Stimulated activated effector memory CD8-positive, alpha-beta T cell treated with anti-CD3 and anti-CD28 coated beads, Interleukin-12 subunit alpha, Interleukin-12 subunit beta, amount 100 ng/mL, for 72 hours (primary cell): ENCODE results near the gene RASGRF1.

Source experiments
- ATAC-seq: fragments of 150-1000 bp; cut with Tn5 transposase; 2 replicates; pipeline ENCODE4 v1.10.0; 2021
- DNase-seq, 2 donors: peaks; one replicate each; pipeline ENCODE4 v3.0.0; 2021 to 2022; ENCODE audit warnings: low spot score in 2 of 2
- H3K27ac Mint-ChIP-seq: one replicate; pipeline ENCODE4 v1.8.0; 2022; ENCODE audit warnings: mild to moderate bottlenecking, mixed read lengths
- H3K36me3 Mint-ChIP-seq: one replicate; pipeline ENCODE4 v1.8.0; 2022; ENCODE audit warnings: mild to moderate bottlenecking, mixed read lengths
- H3K4me1 Mint-ChIP-seq: one replicate; pipeline ENCODE4 v1.8.0; 2022; ENCODE audit warnings: mixed read lengths
- H3K4me3 Mint-ChIP-seq: one replicate; pipeline ENCODE4 v1.8.0; 2022; ENCODE audit warnings: mild to moderate bottlenecking, mixed read lengths
- H3K9me3 Mint-ChIP-seq: one replicate; pipeline ENCODE4 v1.8.0; 2022; ENCODE audit warnings: mixed read lengths

The RASGRF1 gene

GRCh38 chr15:79084308-79084968, 6.1 kb downstream of the RASGRF1 start:
- Mint-ChIP-seq H3K9me3 (no peaks in the 10 kb centered on the region), H3K27ac (no peak overlapping the region), H3K36me3 (no peaks in the 10 kb centered on the region), H3K4me3 (no peak overlapping the region), H3K4me1 (no peaks in the 10 kb centered on the region)
- no peak for DNase-seq
- no peak for ATAC-seq

- Mint-ChIP-seq H3K27ac (no peak overlapping the region), H3K4me3 (no peak overlapping the region), H3K4me1 (peaks cover 4% of the 10 kb centered on the region), H3K36me3 (no peaks in the 10 kb centered on the region), H3K9me3 (no peaks in the 10 kb centered on the region)
- no peak for ATAC-seq
- DNase-seq, result no peak
Measured at GRCh38 chr15:79083154-79083553, 7.4 kb downstream of the RASGRF1 start.

DNA sequence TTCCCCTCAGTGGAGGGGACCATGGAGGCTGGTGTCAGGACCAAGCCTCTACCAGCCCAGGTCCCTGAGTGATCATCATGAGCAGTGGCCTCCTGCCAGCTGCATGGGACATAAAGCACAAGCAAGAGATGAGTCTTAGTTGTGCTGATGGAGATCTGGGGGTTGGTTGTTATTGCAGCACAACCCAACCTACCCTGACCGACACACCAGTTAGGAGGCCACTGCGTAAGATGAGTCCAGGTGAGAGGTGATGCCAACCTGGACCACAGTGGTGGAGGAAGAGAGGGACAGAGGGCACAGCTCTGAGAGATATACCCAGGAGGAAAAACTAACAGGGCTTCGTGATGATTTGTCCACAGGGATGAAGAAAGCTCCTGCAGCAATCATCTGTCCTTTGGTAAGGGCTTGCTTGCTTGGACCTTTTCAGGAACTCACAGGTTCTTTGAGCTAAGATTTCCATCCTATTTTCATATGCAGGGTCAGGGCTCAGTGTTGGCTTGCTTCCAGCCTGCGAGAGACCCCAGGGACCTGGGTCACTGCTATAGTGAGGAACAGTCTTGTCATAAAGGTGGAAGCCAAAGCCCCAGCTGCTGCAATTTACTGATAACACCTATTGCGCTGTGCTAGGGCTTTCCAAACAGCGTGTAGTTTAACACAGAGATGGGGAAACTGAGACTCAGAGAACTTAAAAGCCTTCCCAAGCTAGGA, 8.1 kb downstream of the RASGRF1 start:
- Mint-ChIP-seq H3K9me3 (no peaks in the 10 kb centered on the region), H3K36me3 (no peaks in the 10 kb centered on the region), H3K27ac (no peak overlapping the region), H3K4me3 (no peak overlapping the region), H3K4me1 (peaks cover 4% of the 10 kb centered on the region)
- DNase-seq, result no peak
- no peak for ATAC-seq

GRCh38 chr15:79078763-79079410, 11.7 kb downstream of the RASGRF1 start:
- Mint-ChIP-seq H3K4me3 (no peak overlapping the region), H3K4me1 (peaks cover 4% of the 10 kb centered on the region), H3K9me3 (no peaks in the 10 kb centered on the region), H3K27ac (no peak overlapping the region), H3K36me3 (no peaks in the 10 kb centered on the region)
- DNase-seq (no peak), ATAC-seq (no peak)

- Mint-ChIP-seq H3K9me3 (no peaks in the 10 kb centered on the region), H3K4me1 (peaks cover 4% of the 10 kb centered on the region), H3K27ac (no peak overlapping the region), H3K36me3 (no peaks in the 10 kb centered on the region), H3K4me3 (no peak overlapping the region)
- ATAC-seq, result no peak
- DNase-seq, result no peak
Measured at GRCh38 chr15:79078003-79078402, 12.6 kb downstream of the RASGRF1 start.

DNA sequence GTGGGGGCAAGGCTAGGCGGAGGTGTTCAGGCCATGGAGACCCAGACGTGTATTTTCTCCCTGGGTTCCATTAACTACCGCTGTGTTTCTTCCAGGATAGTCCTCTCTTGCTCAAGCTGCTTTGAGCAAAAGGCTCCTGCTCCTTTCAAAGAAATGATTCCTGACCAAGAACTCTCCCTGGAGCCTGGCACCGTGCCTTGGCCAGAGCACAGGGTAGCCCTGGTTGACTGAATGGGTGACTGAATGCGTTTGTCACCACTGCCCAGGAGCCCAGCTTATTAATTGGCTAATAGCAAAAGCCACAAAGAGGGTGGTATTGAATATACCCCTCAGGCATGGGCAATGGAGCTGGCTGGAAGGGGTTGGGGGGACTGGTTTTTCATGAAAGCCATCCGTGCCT, 13.9 kb downstream of the RASGRF1 start:
- peaks cover 4% of the 10 kb centered on the region for H3K4me1 Mint-ChIP-seq
- no peaks in the 10 kb centered on the region for H3K36me3 Mint-ChIP-seq
- H3K4me3 Mint-ChIP-seq, result no peak overlapping the region
- no peak for ATAC-seq
- no peaks in the 10 kb centered on the region for H3K9me3 Mint-ChIP-seq
- no peak for DNase-seq
- no peak overlapping the region for H3K27ac Mint-ChIP-seq

GRCh38 chr15:79075256-79075655, 15.3 kb downstream of the RASGRF1 start:
- Mint-ChIP-seq H3K4me3 (no peak overlapping the region), H3K27ac (no peak overlapping the region), H3K9me3 (no peaks in the 10 kb centered on the region), H3K4me1 (peaks cover 4% of the 10 kb centered on the region), H3K36me3 (no peaks in the 10 kb centered on the region)
- DNase-seq (no peak), ATAC-seq (no peak)

DNA sequence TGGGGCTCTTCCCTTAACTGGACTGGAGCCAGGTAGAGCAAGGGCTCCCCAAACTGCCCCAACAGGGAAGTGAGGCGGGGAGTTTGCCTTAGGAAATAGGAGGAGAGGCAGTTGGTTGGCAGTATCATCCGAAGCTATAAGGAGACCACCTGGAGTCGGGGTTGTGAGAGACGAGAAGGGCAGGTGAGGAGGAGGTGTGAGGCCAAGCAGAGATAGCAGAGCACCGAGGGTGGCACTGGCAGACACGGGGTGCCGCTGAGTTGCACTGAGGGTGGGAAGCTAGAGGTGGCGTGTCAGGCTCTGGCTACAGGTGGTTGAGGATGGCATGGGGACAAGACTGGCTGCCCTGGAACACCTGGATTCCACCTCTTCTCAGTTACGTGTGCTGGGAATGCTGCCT, 17.2 kb downstream of the RASGRF1 start:
- Mint-ChIP-seq H3K36me3 (no peaks in the 10 kb centered on the region), H3K9me3 (no peaks in the 10 kb centered on the region), H3K27ac (no peak overlapping the region), H3K4me3 (no peak overlapping the region), H3K4me1 (no peaks in the 10 kb centered on the region)
- ATAC-seq (no peak), DNase-seq (no peak)

DNA sequence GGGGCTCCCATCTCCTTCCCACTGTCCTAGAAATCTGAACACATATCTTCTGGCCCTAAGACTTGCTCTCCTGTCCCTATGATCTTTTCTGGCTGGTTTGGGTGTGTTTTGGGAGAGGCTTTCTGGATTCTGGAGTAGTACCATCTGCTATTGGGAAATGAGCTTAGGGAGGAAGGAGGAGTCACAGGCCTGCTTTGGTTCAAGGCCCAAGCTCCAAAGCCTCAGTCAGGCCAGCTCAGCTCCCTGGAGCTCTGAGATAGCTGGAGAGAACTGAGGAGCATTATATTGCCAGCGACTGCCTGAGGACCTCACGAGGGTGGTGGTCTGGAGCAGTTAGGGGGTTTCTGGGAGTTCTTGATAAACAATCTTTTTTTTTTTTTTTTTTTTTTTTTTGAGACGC, 18.7 kb downstream of the RASGRF1 start:
- H3K4me3 Mint-ChIP-seq, result no peak overlapping the region
- no peaks in the 10 kb centered on the region for H3K36me3 Mint-ChIP-seq
- no peaks in the 10 kb centered on the region for H3K9me3 Mint-ChIP-seq
- no peaks in the 10 kb centered on the region for H3K4me1 Mint-ChIP-seq
- ATAC-seq (no peak), DNase-seq (no peak)
- no peak overlapping the region for H3K27ac Mint-ChIP-seq

- ATAC-seq, result no peak
- H3K4me3 Mint-ChIP-seq, result no peak overlapping the region
- H3K4me1 Mint-ChIP-seq, result no peaks in the 10 kb centered on the region
- H3K27ac Mint-ChIP-seq, result no peak overlapping the region
- no peak for DNase-seq
- no peaks in the 10 kb centered on the region for H3K36me3 Mint-ChIP-seq
- no peaks in the 10 kb centered on the region for H3K9me3 Mint-ChIP-seq
Measured at GRCh38 chr15:79068790-79069189, 21.8 kb downstream of the RASGRF1 start.

DNA sequence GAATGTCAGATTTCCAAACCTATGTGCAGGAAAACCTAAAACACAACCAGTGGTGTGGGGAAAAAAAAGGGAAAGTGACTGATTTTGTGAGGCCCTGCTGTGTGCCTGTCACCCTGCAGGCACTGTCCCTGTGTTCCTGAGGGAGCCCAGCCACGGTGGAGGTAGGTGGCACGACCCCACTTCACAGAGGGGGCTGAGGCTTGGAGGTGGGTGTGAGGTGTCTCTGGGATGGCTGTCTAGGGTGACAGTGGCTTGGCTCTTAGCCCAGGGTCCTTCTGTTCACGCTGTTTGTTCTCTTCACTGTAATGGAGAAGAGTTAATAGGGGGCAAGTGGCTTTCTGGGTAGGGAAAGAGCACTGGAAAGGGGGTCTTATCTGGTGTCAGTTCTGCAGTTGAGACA, 22.6 kb downstream of the RASGRF1 start:
- Mint-ChIP-seq H3K4me3 (no peak overlapping the region), H3K9me3 (no peaks in the 10 kb centered on the region), H3K4me1 (no peaks in the 10 kb centered on the region), H3K27ac (no peak overlapping the region), H3K36me3 (no peaks in the 10 kb centered on the region)
- ATAC-seq (no peak), DNase-seq (no peak)

DNA sequence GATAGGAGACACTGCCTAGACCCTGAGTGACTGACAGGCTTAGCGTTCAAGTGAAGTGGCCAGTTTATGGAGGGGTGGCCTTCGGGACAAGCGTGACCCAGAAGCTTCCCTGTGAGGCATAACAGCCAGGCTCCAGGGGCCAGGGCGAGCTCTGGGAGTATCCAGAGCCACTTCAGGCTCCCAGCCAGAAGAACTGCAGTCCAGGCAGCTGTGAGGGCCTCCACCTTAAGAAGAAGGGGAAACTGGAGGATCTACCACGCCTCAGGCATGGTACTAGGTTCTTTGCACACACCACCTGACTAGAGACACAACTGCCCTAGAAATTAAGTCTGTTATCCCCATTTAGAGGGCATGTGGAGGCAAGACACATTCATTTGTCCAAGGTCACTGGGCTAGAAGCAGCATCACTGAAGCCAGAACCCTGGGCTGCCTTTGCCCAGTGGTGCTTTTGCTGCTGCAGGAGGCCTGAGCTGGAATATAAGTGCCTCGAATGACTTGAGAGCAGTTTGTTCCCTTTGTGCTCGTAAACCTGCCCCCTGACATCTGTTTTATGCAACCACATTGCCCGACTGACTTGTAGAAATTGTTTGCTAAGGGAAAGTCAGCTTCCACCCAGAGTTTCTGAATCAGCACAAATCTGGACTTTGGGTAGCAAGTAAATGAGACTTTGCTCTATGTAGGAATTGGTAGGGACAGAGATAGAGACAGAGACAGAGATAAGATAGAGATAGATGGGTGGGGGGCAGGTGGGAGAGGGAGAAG, 23.3 kb downstream of the RASGRF1 start:
- H3K36me3 Mint-ChIP-seq, result no peaks in the 10 kb centered on the region
- H3K4me3 Mint-ChIP-seq, result no peak overlapping the region
- ATAC-seq (no peak), DNase-seq (no peak)
- H3K27ac Mint-ChIP-seq, result peak overlapping the region; percentile 44
- H3K4me1 Mint-ChIP-seq, result no peaks in the 10 kb centered on the region
- H3K9me3 Mint-ChIP-seq, result no peaks in the 10 kb centered on the region

DNA sequence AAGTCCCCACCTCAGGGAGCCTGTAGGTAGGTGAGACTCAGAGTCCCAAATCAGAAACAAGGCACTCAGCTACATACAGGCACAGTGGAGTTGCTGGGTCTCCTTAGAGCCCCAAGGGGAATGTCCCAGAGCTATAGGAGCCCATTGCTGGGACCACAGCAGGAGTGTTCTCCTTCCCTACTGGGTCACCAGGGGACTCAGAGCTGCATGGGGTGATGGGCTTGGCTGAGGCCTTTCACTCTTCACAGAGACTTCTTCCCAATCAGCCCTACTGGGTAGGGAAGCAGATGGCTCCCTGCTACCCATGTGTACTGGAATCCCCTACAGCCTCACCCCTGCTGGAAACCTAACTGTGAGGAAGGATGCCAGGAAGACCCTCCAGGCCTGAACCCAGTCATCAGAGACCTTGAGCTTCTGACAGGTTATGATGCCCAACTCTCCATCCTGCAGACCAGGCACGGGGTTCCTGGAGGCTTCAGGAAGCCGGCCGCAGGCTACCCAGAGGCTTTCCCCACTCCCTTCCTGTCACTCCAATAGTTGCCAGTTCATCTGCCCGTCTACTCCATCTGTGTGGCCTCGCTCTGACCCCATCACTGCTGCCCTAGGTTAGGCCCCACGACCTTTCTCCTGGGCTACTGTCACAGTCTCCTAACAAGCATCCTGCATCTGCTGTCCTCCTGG, 24.0 kb downstream of the RASGRF1 start:
- no peaks in the 10 kb centered on the region for H3K36me3 Mint-ChIP-seq
- H3K9me3 Mint-ChIP-seq, result no peaks in the 10 kb centered on the region
- H3K4me3 Mint-ChIP-seq, result no peak overlapping the region
- ATAC-seq (peak; percentile 3), DNase-seq (no peak)
- H3K4me1 Mint-ChIP-seq, result no peaks in the 10 kb centered on the region
- peak overlapping the region; percentile 44 for H3K27ac Mint-ChIP-seq

- ATAC-seq (peak; percentile 22), DNase-seq (no peak)
- no peak overlapping the region for H3K4me3 Mint-ChIP-seq
- H3K4me1 Mint-ChIP-seq, result no peaks in the 10 kb centered on the region
- no peaks in the 10 kb centered on the region for H3K36me3 Mint-ChIP-seq
- H3K27ac Mint-ChIP-seq, result no peak overlapping the region
- H3K9me3 Mint-ChIP-seq, result no peaks in the 10 kb centered on the region
Measured at GRCh38 chr15:79065706-79066376, 24.7 kb downstream of the RASGRF1 start.

DNA sequence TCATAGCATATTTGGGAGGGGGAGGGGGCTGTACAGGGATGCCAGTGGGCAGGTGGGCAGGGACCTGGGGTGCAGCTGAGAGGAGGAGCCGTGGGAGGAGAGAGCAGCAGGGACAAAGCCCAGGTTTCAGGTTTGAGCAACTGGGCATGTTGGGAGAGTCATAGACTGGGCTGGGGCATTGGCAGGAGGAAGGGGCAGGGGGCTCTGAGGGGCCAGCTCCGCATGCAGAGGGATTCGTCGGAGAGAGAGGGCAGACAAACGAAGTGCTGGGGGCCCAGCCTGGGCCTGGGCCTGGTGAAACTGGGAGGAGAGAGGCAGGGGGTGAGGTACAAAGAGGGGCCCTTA, 25.2 kb downstream of the RASGRF1 start:
- Mint-ChIP-seq H3K36me3 (no peaks in the 10 kb centered on the region), H3K4me1 (no peaks in the 10 kb centered on the region), H3K9me3 (no peaks in the 10 kb centered on the region), H3K4me3 (no peak overlapping the region), H3K27ac (no peak overlapping the region)
- DNase-seq (no peak), ATAC-seq (no peak)
